Measurements from ENCODE around the gene PCCA.
"Not testable (repeated sequence)": the region's sequence is repeated elsewhere in the genome, so short reads cannot be mapped to it uniquely, and the experiment has no call there.

The PCCA gene

GRCh38 chr13:100146534-100146933 is 57.6 kb downstream of the PCCA start:
- no peak overlapping the region for H3K4me3 ChIP-seq (ENCODE audit: low read length)
- no peak for TF ChIP-seq ZNF274 (IDR thresholded peaks at IDR 0.05; ENCODE audit: low read depth, low read length)

- H3K4me3 ChIP-seq (ENCODE audit: low read length), result no peak overlapping the region
- no peak for TF ChIP-seq ZNF274 (IDR thresholded peaks at IDR 0.05; ENCODE audit: low read depth, low read length)
Observed at GRCh38 chr13:100147825-100148224, 58.9 kb downstream of the PCCA start.

DNA sequence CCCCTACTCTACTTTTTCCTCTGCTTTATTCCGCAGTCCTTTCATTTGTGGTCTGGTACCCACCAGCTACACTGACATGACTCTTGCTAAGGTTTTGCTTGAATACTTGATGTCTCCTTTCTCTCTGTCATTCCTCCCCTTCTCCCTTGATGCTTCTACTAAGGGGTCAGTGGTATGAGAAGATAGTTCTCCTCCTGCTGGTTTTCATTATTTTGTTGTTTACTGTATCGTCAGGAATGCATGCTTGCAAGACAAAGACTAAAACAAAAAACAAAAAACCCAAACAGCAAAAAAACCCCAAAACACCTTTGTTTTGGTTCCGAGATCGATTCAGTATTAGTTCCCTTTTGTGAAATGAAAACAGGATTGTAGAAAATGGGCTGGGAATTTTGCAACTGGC is 59.5 kb downstream of the PCCA start:
- H3K4me3 ChIP-seq (ENCODE audit: low read length), result no peak overlapping the region
- no peak for TF ChIP-seq ZNF274 (IDR thresholded peaks at IDR 0.05; ENCODE audit: low read depth, low read length)

DNA sequence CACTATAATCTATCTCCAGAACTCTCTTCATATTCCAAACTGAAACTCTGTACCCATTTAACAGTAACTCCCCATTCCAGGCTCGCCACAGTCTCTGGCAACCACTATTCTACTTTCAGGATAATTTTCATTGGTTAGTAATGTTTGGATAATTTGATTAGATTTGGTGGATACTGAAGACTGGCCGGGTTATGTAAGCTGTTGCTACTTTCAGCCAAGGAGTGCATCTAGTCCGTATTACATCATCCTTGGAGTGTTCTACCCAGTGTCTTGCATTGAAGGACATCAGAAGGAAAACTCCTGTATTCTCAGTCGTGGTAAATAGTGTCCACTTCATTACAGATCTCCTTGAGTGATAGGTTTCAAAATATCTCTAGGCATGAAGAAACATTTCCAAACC is 60.5 kb downstream of the PCCA start:
- H3K4me3 ChIP-seq (ENCODE audit: low read length), result no peak overlapping the region
- no peak for TF ChIP-seq ZNF274 (IDR thresholded peaks at IDR 0.05; ENCODE audit: low read depth, low read length)

DNA sequence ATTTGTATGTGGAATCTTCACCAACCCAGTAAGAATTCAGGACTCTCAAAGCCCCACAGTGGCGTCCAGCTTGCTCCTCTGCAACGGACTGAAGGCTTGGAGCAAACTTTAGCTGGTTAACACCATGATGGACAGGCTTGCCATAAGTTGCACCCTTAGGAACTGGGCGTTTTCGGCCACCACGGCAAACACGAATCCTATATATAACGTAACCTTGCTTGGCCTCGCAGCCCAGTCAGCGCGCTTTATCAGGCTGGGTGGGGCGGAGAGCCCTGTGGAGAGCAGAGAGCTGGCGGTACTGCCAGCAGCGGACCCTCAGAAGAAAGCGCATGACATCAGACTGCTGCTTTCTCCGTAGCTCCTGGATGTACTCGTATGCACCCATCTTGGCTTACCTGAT is 61.8 kb downstream of the PCCA start:
- not testable (repeated sequence) for H3K4me3 ChIP-seq (ENCODE audit: low read length)

- no peak overlapping the region for H3K4me3 ChIP-seq (ENCODE audit: low read length)
- no peak for TF ChIP-seq ZNF274 (IDR thresholded peaks at IDR 0.05; ENCODE audit: low read depth, low read length)
Observed at GRCh38 chr13:100154842-100155416, 66.0 kb downstream of the PCCA start.

GRCh38 chr13:100156788-100157187 is 67.9 kb downstream of the PCCA start:
- H3K4me3 ChIP-seq (ENCODE audit: low read length), result no peak overlapping the region
- TF ChIP-seq ZNF274 (IDR thresholded peaks at IDR 0.05; ENCODE audit: low read depth, low read length), result no peak

GRCh38 chr13:100158569-100158968 is 69.7 kb downstream of the PCCA start:
- H3K4me3 ChIP-seq (ENCODE audit: low read length), result no peak overlapping the region
- no peak for TF ChIP-seq ZNF274 (IDR thresholded peaks at IDR 0.05; ENCODE audit: low read depth, low read length)

GRCh38 chr13:100159584-100159983 is 70.7 kb downstream of the PCCA start:
- TF ChIP-seq ZNF274 (IDR thresholded peaks at IDR 0.05; ENCODE audit: low read depth, low read length), result no peak
- no peak overlapping the region for H3K4me3 ChIP-seq (ENCODE audit: low read length)

DNA sequence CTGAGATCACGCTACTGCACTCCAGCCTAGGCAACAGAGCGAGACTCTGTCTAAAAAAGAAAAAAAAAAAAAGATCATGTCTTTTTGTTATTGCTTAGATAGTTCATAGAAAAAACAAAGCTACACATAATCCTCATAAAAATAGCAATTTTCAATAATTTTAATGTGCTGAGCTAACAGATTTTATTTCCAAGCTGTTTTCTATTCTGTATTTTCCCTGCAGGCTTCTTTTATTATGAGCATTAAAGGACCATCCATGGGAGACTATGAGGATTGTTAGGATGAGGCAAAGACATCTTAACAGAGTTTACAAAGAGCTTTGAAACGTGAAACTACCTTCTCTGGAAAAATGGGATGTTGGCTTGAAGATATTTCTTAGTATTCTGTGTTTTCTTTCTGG is 71.6 kb downstream of the PCCA start:
- TF ChIP-seq ZNF274 (IDR thresholded peaks at IDR 0.05; ENCODE audit: low read depth, low read length), result no peak
- H3K4me3 ChIP-seq (ENCODE audit: low read length), result no peak overlapping the region

DNA sequence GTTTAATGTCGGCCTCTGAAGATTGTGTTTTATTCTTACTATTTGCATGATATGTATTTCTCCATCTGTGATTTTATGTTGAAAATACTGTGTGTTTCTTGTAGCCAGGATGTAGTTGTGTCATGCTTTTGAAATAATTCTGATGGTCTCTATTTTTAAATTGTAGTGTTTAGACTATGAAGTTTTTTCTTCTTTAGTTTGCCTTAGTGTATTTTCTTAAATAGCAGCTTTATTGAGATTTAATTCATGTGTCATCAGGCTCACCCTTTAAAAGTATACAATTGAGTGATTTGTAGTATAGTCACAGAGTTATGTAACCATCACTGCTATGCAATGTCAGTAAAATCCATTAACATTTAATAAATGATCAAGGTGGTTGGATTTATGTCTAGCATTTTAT is 74.5 kb downstream of the PCCA start:
- TF ChIP-seq ZNF274 (IDR thresholded peaks at IDR 0.05; ENCODE audit: low read depth, low read length), result no peak
- no peak overlapping the region for H3K4me3 ChIP-seq (ENCODE audit: low read length)

- H3K4me3 ChIP-seq (ENCODE audit: low read length), result no peak overlapping the region
- TF ChIP-seq ZNF274 (IDR thresholded peaks at IDR 0.05; ENCODE audit: low read depth, low read length), result no peak
Observed at GRCh38 chr13:100173203-100173602, 84.3 kb downstream of the PCCA start.

- not testable (repeated sequence) for H3K4me3 ChIP-seq (ENCODE audit: low read length)
Observed at GRCh38 chr13:100174455-100174854, 85.6 kb downstream of the PCCA start.

GRCh38 chr13:100175078-100175802 is 86.3 kb downstream of the PCCA start:
- H3K4me3 ChIP-seq (ENCODE audit: low read length), result no peak overlapping the region
- TF ChIP-seq ZNF274 (IDR thresholded peaks at IDR 0.05; ENCODE audit: low read depth, low read length), result no peak

DNA sequence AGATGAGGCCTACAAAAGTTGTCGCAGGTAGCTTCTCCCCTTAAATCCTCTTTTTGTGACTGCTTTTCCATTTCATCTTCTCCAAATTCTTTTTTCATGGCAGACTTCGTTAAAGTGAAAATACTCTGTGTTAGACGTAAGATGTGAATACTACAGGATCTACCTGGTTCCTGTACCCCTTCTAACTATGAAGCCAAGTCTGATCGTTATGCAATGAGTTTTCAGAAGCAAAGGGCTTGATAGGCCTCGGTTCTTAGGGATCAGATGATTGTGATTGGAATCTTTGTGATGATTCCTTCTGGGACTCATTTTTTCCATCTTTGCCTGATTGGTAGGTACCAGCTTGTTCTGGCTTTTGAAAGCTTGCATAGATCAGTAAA is 86.9 kb downstream of the PCCA start:
- no peak for TF ChIP-seq ZNF274 (IDR thresholded peaks at IDR 0.05; ENCODE audit: low read depth, low read length)
- no peak overlapping the region for H3K4me3 ChIP-seq (ENCODE audit: low read length)

Data from GM08714 (cell line).